ENCODE results near the gene AP1B1. TPM values are rescaled to one million over a fixed set of nuclear protein-coding genes. Genes with fewer than 3 reads are reported as not detected.
"Not testable (repeated sequence)": the region's sequence is repeated elsewhere in the genome, so short reads cannot be mapped to it uniquely, and the experiment has no call there.

The AP1B1 gene
- total RNA-seq, 1 donor from 2014 or later = 60.9 TPM

- no peaks in the 10 kb centered on the region for H3K27me3 Mint-ChIP-seq
- no peak for TF ChIP-seq CTCF (conservative IDR thresholded peaks at IDR 0.05)
- peaks cover 35% of the 10 kb centered on the region for H3K4me1 Mint-ChIP-seq (ENCODE audit: unreplicated experiment)
- no peaks in the 10 kb centered on the region for H3K9me3 Mint-ChIP-seq
- peaks cover 21% of the 10 kb centered on the region for H3K36me3 Mint-ChIP-seq
- H3K27ac Mint-ChIP-seq = peak overlapping the region; percentile 74
- no peak overlapping the region for H3K4me3 Mint-ChIP-seq
- no peak for DNase-seq (ENCODE audit: extremely low spot score, unreplicated experiment)
Observed at GRCh38 chr22:29379258-29379657, 9.1 kb downstream of the AP1B1 start.

GRCh38 chr22:29377979-29378378 is 10.4 kb downstream of the AP1B1 start:
- peaks cover 21% of the 10 kb centered on the region for H3K36me3 Mint-ChIP-seq
- peak overlapping the region; percentile 99 for H3K27ac Mint-ChIP-seq
- H3K9me3 Mint-ChIP-seq = no peaks in the 10 kb centered on the region
- no peaks in the 10 kb centered on the region for H3K27me3 Mint-ChIP-seq
- peaks cover 37% of the 10 kb centered on the region for H3K4me1 Mint-ChIP-seq (ENCODE audit: unreplicated experiment)
- TF ChIP-seq CTCF (conservative IDR thresholded peaks at IDR 0.05) = no peak
- no peak for DNase-seq (ENCODE audit: extremely low spot score, unreplicated experiment)
- H3K4me3 Mint-ChIP-seq = peak overlapping the region; percentile 54

- H3K9me3 Mint-ChIP-seq; DNase-seq (ENCODE audit: extremely low spot score, unreplicated experiment); H3K27me3 Mint-ChIP-seq; H3K4me3 Mint-ChIP-seq: not testable (repeated sequence)
- Mint-ChIP-seq H3K27ac (peak overlapping the region; percentile 99), H3K36me3 (peaks cover 21% of the 10 kb centered on the region), H3K4me1 (ENCODE audit: unreplicated experiment) (peaks cover 30% of the 10 kb centered on the region)
Observed at GRCh38 chr22:29376705-29377104, 11.7 kb downstream of the AP1B1 start.

GRCh38 chr22:29375398-29376076 is 12.8 kb downstream of the AP1B1 start:
- no peaks in the 10 kb centered on the region for H3K27me3 Mint-ChIP-seq
- no peaks in the 10 kb centered on the region for H3K9me3 Mint-ChIP-seq
- H3K4me3 Mint-ChIP-seq = no peak overlapping the region
- DNase-seq (ENCODE audit: extremely low spot score, unreplicated experiment) = no peak
- H3K36me3 Mint-ChIP-seq = peaks cover 19% of the 10 kb centered on the region
- H3K27ac Mint-ChIP-seq = peak overlapping the region; percentile 99
- H3K4me1 Mint-ChIP-seq (ENCODE audit: unreplicated experiment) = peaks cover 39% of the 10 kb centered on the region
- no peak for TF ChIP-seq CTCF (conservative IDR thresholded peaks at IDR 0.05)

- H3K27ac Mint-ChIP-seq = peak overlapping the region; percentile 46
Observed at GRCh38 chr22:29374806-29375205, 13.6 kb downstream of the AP1B1 start.

GRCh38 chr22:29374401-29374800 is 14.0 kb downstream of the AP1B1 start:
- no peak for DNase-seq (ENCODE audit: extremely low spot score, unreplicated experiment)
- TF ChIP-seq CTCF (conservative IDR thresholded peaks at IDR 0.05) = no peak
- no peaks in the 10 kb centered on the region for H3K27me3 Mint-ChIP-seq
- H3K27ac Mint-ChIP-seq = peak overlapping the region; percentile 46
- H3K9me3 Mint-ChIP-seq = no peaks in the 10 kb centered on the region
- no peak overlapping the region for H3K4me3 Mint-ChIP-seq
- H3K36me3 Mint-ChIP-seq = peaks cover 12% of the 10 kb centered on the region
- H3K4me1 Mint-ChIP-seq (ENCODE audit: unreplicated experiment) = peaks cover 38% of the 10 kb centered on the region

More at GRCh38 chr22:29374806-29375205, 13.6 kb downstream of the AP1B1 start:
- not testable (repeated sequence) for DNase-seq (ENCODE audit: extremely low spot score, unreplicated experiment); H3K9me3 Mint-ChIP-seq; H3K27me3 Mint-ChIP-seq; H3K4me3 Mint-ChIP-seq
- Mint-ChIP-seq H3K4me1 (ENCODE audit: unreplicated experiment) (peaks cover 36% of the 10 kb centered on the region), H3K36me3 (peaks cover 14% of the 10 kb centered on the region)

All from type B pancreatic cell (in vitro differentiated cells).